CD4-positive, alpha-beta T cell treated with Interleukin-12 subunit alpha and Interleukin-12 subunit beta, for 1 hour (primary cell): Measurements from ENCODE around the gene SEC14L6.
A peak's percentile ranks its signal among the peaks of the same experiment; 100 is the strongest.

Source experiments
- DNase-seq: peaks from one replicate; pipeline ENCODE4 v3.0.0-alpha.2; 2020

SEC14L6 gene

DNA sequence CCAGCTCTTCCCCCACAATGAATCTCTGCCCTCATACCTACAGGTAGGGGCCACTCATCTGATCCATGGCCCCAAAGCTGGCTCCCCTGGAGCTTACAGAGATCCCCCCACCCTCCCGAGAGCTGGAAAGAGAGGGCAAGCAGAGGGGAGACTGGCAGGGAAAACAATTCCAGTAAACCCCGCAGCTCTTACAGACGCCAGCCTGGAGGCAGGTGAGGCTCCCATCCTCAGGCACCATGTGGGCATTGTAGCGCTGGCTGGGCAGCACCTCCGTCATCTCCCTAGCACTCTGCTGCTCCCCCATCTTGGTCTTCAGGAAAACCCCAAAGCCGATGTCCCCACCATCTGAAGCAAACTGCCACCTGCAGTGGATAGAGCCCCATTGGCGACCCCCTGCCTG lies 55.2 kb downstream of the SEC14L6 start:
- DNase-seq, result no peak

DNA sequence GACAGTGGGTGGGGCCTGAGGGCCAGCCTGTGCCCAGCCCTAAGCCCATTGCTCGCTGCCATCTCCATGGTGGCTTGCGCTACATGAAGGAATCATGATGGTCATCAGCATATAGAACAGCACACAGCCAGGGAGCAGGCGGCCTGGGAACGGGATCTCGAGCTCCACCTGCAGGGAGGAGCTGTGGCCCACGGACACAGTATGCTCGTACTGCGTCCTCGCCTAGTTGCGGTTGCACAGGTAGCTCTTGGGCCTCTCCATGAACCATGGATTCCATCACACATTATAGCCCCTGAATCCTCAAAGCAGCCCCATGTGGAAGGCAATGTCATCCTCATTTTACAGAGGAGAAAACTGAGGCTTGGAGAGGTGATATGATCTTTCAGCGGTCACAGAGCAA lies 56.1 kb downstream of the SEC14L6 start:
- no peak for DNase-seq

DNA sequence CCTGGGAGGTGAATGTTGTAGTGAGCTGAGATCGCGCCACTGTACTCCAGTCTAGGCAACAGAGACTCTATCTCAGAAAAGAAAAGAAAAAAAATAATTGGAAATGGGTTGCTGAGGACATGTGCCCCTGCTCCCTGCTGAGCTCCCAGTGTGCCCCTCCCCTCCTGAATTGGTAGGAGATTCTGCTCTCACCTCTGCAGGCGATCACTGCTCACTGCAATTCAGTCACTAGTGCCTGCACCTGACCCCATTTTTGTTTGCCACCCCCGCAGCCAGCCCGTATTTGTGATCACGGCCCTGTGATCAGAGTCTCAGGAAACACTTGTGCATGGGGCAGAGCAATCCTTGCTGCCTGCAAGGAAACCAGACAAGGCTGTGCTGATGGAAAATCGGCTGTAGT lies 58.4 kb downstream of the SEC14L6 start:
- DNase-seq, result no peak

DNA sequence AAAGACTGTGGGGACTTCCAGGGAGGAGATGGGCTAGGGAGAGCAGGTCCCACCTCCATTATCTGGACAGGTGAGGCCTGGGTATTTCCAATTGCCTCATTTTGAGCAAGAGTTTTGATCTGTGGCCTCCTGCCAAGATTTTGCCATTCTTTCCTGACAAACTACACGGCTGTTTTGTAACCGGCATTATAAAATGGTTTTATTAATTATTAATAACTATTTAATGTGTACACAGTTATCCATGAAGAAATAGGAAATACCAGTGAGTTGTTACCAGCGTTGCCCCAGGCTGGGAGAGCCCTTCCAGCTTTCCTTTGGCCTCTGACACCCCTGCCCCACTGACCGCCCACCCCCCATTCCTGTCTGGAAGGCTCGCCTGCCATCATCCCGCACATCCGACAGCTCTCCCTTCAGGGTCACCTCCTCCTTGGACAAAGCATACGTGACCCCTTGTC lies 59.9 kb downstream of the SEC14L6 start:
- DNase-seq, result no peak

DNA sequence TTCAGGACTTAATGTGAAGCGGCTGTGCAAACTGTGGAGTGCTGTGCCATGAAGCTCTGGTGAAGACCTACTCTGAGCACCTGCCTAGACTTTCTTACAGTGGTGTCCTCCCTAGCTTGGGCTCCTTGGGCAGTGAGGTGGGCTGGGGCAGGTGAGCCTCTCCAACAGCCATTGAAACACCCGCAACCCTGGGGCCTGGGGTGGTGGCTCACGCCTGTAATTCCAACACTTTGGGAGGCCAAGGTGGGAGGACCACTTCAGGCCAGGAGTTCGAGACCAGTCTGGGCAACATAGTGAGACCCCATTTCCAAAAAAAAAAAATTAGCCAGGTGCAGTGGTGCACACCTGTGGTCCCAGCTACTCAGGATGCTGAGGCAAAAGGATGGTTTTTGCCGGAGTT lies 60.4 kb downstream of the SEC14L6 start:
- no peak for DNase-seq

DNA sequence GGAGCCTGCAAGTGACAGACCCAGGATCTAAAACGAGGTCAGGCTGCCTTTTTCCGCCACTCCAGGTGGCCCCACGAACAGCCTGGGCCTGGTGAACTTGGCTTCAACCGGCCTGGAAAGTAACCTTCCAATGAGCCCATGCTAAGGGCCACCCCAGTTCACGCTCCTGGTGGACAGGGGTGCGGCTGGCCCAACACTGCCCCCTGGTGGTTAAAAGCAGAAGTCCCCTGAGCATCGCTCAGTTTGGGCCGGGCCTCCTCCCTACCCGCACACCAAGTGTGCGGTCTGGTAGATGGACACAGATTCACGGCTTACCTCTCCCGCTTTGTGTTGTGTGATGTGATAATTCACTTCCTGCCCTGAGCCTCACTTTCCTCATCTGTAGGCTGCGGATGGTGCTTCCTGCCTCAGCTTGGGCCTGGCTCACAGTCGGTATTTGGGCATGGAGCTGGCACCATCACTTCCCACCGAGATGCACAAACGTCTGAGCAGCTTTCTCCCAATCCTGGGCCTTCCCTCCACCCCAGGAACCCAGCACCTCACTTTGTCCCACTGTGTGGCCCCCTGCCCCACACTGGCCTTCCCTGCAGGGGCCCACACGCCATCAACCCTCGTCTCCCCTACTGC lies 61.1 kb downstream of the SEC14L6 start:
- peak; percentile 79 for DNase-seq

DNA sequence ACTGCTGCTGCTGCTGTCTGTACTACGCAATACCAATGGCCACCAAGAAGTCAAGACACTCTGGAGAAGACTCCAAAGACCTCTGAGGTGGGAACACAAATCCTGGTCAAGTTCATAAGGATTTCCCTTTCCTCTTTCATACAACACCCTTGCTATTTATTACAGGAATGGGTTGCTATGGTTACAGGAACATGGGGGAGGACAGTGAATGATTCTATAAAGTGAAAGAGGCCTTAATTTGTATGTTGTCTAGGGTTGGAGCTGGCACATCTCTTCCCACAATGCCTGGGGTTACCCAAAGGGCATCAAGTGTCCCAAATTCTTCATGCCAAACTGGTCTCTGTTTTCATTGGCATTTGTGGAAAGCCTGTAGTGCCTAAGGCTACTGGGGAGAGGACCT lies 63.4 kb downstream of the SEC14L6 start:
- no peak for DNase-seq

DNA sequence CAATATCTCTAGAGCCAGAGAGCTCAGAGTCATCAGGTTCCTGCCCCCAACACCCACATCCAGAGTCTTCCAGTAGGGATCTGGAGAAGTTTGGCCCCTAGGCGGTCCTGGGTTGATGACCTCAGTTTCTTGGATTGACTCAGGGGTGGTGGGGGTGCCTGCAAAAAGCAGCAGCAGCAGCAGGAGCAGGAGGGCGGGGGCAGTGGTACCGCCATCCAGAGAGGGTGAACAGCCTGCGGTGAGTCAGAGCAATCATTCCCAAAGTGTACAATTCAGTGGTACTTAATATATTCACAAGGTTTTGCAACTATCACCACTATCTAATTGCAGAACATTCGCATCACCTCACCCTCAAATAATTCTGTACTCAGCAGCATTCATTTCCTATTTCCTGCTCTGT lies 64.8 kb downstream of the SEC14L6 start:
- no peak for DNase-seq

DNA sequence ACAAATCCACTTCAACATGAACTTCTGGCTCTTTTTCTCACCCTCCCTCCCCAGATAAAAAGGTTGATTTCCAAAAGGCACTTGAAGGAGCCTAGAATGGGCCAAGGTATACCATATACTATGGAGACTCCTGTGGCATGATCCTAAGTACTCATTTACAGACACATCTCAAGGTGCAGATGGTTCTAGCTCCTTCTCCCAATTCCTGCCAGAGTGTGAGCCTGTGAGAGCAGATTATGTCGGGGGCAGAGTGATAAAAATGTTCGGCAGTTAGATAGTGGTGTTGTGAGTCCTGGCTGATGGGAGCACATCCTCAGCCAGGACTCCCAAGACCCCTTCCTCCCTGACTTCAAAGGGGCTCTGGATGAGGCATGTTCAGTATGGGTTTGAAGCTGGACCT lies 66.6 kb downstream of the SEC14L6 start:
- DNase-seq, result no peak

DNA sequence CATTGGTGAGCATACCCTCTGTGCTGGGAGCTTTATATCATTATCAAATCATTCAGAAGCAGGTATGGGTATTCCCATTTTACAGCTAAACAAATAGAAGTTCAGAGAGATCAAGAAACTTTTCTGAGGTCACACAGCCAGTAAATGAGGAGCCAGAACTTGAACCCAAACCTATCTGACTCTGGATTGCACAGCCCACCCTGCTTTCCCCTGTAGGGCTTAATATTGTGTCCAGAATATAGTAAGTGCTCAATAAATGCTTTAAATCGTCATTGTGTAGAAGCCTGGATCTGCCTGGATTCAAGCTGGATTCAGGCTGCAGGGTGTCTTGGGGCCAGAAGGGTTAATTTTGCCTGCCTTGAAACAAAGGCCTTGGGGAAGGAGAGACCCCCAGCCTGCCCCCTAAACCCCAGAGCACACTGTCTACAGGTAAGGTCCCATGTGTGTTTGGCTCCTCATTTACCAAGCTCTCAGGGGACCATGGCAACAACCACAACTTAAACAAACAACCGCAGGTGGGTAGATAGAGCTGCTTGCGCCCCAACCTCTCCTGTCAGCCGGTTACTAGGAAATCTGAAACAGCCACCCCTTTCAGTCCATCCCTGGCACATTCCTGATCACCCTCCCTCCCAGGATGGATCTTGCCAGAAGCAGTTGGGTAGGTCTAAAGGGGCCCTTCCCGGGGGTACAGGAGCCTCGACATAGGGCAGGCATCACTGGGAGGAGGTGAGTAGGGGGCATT lies 71.7 kb downstream of the SEC14L6 start:
- DNase-seq, result peak; percentile 33

DNA sequence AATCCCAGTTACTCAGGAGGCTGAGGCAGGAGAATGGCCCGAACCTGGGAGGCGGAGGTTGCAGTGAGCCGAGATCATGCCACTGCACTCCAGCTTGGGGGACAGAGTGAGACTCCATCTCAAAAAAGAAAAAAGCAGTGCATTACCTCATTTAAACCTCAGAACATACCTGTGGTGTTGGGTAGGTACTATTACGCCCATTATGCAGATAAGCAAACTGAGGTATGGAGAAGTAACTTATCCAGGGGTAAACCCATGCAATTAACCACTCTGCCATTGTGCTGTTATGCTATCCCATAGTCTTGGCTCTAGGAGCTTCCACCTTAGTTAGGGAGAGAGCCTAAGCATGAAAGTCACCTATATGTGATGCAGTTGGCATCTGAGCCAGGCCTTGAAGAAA lies 72.4 kb downstream of the SEC14L6 start:
- no peak for DNase-seq

DNA sequence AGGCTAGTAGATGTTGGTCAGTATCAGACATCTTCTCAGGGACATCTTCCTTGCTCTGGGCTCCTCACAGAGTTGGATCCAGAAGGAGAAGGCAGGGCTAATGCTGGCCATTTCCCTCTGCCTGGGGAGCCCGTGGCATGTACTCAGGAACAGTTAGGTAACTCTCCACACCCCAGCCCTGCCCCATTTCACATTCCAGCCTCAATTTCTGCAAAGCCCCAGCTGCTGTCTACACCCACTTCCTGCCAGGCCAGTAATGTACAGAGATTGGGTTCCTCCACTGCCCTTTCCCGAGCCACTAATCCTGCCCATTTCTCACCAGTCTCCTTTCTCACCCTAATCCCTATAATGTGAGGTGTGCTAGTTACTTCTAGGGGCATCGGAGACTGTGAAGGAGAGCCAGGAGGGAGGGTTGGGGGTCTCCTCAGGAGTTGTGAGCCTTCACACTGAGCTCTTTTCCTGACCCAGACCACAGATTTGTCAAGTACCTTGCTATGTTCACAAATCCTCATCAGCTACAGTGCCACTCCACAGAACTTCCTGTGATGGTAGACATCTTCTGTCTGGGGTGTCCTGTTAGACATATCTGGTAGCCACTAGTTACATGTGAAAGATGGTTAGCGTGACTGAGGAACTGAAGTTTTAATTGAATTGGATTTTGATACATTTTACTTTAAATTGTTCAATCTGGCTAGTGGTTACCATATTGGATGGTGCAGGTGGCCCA lies 73.4 kb downstream of the SEC14L6 start:
- no peak for DNase-seq
